Heart right ventricle (tissue), 16 donors: Measurements from ENCODE around the gene WWOX. TPM values are rescaled to one million over a fixed set of nuclear protein-coding genes. Genes with fewer than 3 reads are reported as not detected.
A peak's percentile ranks its signal among the peaks of the same experiment; 100 is the strongest.

Experiments used
- ATAC-seq, 8 donors: fragments of 200-7000 bp; cut with Tn5 transposase; one replicate each; pipeline ENCODE4 v1.9.1; 2020; ENCODE audit warnings: mild to moderate bottlenecking in 8 of 8, moderate library complexity in 8 of 8, moderate number of reproducible peaks in 1 of 8
- DNase-seq, 2 donors: peaks; one replicate each; pipeline ENCODE4 v3.0.0-alpha.2; 2020
- H3K27ac ChIP-seq, 10 donors: fragments of 200-600 bp; sonication (generic) in 2 of 10; one replicate each; pipeline versions ENCODE4 v1.5.0 to v1.8.0; 2020 to 2022; ENCODE audit warnings: mild to moderate bottlenecking in 3 of 10
- H3K27me3 ChIP-seq, 7 donors: fragments of 200-600 bp; one replicate each; pipeline ENCODE4 v1.8.0; 2021 to 2022; ENCODE audit warnings: mild to moderate bottlenecking in 2 of 7
- H3K36me3 ChIP-seq, 9 donors: fragments of 200-600 bp; sonication (generic) in 1 of 9; one replicate each; pipeline versions ENCODE4 v1.5.0 to v1.8.0; 2020 to 2022; ENCODE audit warnings: mild to moderate bottlenecking in 2 of 9
- H3K4me1 ChIP-seq, 9 donors: fragments of 200-600 bp; sonication (generic) in 1 of 9; one replicate each; pipeline versions ENCODE4 v1.5.0 to v1.8.0; 2020 to 2022; ENCODE audit warnings: mild to moderate bottlenecking in 4 of 9
- H3K4me3 ChIP-seq, 10 donors: fragments of 200-600 bp; sonication (generic) in 2 of 10; one replicate each; pipeline versions ENCODE4 v1.5.0 to v1.8.0; 2020 to 2022; ENCODE audit warnings: mild to moderate bottlenecking in 7 of 10, moderate library complexity in 2 of 10
- H3K9me3 ChIP-seq, 11 donors: fragments of 200-600 bp in 10 of 11; sonication (generic) in 2 of 11; one replicate each; pipeline versions ENCODE4 v1.5.0 to v1.8.0; 2013 to 2022; ENCODE audit warnings: mild to moderate bottlenecking in 2 of 11, control low read depth in 1 of 11, moderate library complexity in 1 of 11
- WGBS, 2 donors: extraction: QIAGEN DNeasy Blood & Tissue Kit; methylation state at CpG; one replicate each; pipeline ENCODE4 v1.1.7; 2013; ENCODE audit warnings: inconsistent platforms in 1 of 2; 5-methylcytosine and 5-hydroxymethylcytosine counted together
- intact Hi-C, 10 donors: fragments of 100-400 bp; cut with DNase I; formaldehyde crosslinking; loops; one replicate each; pipeline versions ENCODE4 v1.11.1 to v1.14.2; 2022
- polyA plus RNA-seq, 2 donors: library from polyadenylated mRNA; stranded (reverse); fragments of 200-250 nt; gene quantifications; one replicate each; pipeline ENCODE4 v1.2.3, GENCODE V29; 2013
- total RNA-seq, 10 donors: library from RNA; stranded (reverse); fragmentation: NEBNext Ultra II Directional in 3 of 10; extraction: Animal tissue kit (Norgen Biotek cat#: 25700) in 3 of 10; gene quantifications; one replicate each; pipeline versions ENCODE4 v1.2.1 to v1.2.4, GENCODE V29; 2021 to 2023
- TF ChIP-seq, protein P1 (sequence below), 9 donors: fragments of 200-600 bp; sonication (generic) in 2 of 9; IDR thresholded peaks; one replicate each; pipeline versions ENCODE4 v1.5.0 to v1.8.0; 2021 to 2022; ENCODE audit warnings: antibody characterized with exemption in 9 of 9, mild to moderate bottlenecking in 5 of 9, moderate library complexity in 1 of 9
- donor health status: Arrhythmogenic right ventricular cardiomyopathy.
- donor health status: ischemic (EF 13 %, LVEDD 7.1; RV severe dilation, severe dysfunction).
- donor health status: healthy with polysubstance abuse.
- donor health status: DM: no; HTN: yes; CAD: no.
- donor health status: DM: no; HTN: no; CAD: no.
- donor health status: ischemic (EF 25% LVEDD 6.9; RV normal size, moderate dysfunction).
- donor health status: ischemic (EF 25% LVEDD 5.7; RV mildly dilated, moderate dysfunction).
- donor health status: healthy.
- donor health status: DM: yes; HTN: yes; CAD: no.
- donor health status: Ischemic cardiomyopathy.
- donor health status: ischemic (EF 35%, LVEDD 5.7; RV mildly dilated, moderate dysfunction).
- donor health status: nonischemic (EF 11% LVEDD 7.7; RV severe dilation, severe dysfunction).
- donor health status: DM: yes; HTN: yes; CAD: no.
- donor health status: PGD.
- donor health status: ischemic (EF 29% LVEDD 5.4; RV normal size, mild dysfunction).
- donor health status: nonischemic (EF 23%, LVEDD 6.1; RV moderate dilation, normal function).

The WWOX gene
- total and polyA plus RNA-seq, 12 donors: 4.9 to 15.0 (median 9.9) TPM

DNA sequence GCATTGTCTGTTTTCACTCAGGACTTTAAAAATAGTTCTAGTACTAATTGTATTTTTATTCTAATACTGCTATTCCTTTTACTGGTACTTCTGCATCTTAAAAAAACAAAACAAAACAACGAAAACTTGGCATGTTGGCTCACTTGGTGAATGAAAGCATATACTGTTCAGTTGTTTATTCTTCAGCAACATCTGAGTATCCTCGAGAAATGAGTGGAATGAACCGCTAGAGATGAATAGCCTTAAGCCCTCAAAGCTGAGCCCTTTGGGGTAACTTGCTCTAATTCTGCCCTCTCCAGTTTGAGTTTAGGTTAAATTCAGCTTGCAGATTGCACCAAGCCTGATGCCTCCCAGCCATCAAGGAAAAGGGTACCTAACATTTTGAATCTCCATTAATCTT, 126.5 kb downstream of the WWOX start:
- DNase-seq: no peak
- ATAC-seq: no peak
- H3K4me1 ChIP-seq: peaks cover 0 to 12% (median 4%) of the 10 kb centered on the region in 9 donors
- intact Hi-C loops: no loop called here
- no peaks in the 10 kb centered on the region for H3K9me3 ChIP-seq
- no peaks in the 10 kb centered on the region for H3K36me3 ChIP-seq
- H3K4me3 ChIP-seq: no peak overlapping the region
- 60 to 73% methylated on average over 3 of the region's 3 CpGs for WGBS, 2 donors
- no peaks in the 10 kb centered on the region for H3K27me3 ChIP-seq
- TF ChIP-seq, protein P1, sequence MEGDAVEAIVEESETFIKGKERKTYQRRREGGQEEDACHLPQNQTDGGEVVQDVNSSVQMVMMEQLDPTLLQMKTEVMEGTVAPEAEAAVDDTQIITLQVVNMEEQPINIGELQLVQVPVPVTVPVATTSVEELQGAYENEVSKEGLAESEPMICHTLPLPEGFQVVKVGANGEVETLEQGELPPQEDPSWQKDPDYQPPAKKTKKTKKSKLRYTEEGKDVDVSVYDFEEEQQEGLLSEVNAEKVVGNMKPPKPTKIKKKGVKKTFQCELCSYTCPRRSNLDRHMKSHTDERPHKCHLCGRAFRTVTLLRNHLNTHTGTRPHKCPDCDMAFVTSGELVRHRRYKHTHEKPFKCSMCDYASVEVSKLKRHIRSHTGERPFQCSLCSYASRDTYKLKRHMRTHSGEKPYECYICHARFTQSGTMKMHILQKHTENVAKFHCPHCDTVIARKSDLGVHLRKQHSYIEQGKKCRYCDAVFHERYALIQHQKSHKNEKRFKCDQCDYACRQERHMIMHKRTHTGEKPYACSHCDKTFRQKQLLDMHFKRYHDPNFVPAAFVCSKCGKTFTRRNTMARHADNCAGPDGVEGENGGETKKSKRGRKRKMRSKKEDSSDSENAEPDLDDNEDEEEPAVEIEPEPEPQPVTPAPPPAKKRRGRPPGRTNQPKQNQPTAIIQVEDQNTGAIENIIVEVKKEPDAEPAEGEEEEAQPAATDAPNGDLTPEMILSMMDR (IDR thresholded peaks at IDR 0.05): no peak
- H3K27ac ChIP-seq: no peak overlapping the region

DNA sequence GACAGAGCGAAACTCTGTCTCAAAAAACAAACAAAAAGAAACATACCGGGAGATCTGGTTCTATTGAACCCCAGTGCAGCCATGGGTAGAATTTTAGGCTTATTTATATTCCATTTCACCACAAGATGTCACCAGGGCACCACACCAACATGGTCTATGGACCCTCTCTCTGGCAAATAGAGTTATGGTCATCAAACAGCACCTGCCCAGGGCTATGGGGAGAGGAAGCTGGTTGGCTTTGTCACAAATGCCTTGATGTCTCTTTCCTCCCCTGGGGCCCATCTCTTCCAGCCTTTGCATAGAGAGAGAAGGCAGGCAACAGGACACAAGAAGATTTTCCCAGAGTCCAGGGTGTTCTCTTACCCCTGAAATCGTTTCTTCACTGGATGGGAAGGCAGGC, 128.4 kb downstream of the WWOX start:
- Histone ChIP-seq H3K4me3 (no peak overlapping the region), H3K27me3 (no peaks in the 10 kb centered on the region), H3K36me3 (no peaks in the 10 kb centered on the region), H3K9me3 (no peaks in the 10 kb centered on the region), H3K27ac (no peak overlapping the region), H3K4me1 (peaks cover 0 to 8% (median 0%) of the 10 kb centered on the region in 9 donors)
- DNase-seq (no peak), ATAC-seq (no peak)
- TF ChIP-seq, protein P1 (IDR thresholded peaks at IDR 0.05): peak in 8 of 9 donors; percentile 12 to 52 (median 36)
- 84 to 88% methylated on average over 3 of the region's 3 CpGs for WGBS, 2 donors
- intact Hi-C loops: no loop called here

DNA sequence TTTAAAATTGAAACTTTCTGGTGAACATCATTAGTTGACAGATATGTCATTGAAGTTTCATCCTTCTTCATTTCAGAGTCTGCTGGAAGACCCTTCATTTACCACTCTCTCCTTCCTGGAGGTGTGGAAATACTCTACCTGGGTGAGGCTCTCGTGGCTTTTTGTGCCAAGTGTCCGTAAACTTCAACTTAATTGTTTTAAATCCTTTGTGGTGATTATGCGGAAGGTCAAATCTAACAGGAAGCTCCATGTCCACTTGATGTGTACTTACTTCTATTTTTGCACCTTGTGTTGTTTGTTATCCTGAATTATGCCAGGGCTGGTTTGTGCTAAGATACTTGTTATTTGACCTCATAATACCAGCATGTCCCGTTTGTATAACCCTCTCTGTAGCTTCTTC, 129.2 kb downstream of the WWOX start:
- intact Hi-C loops: no loop called here
- no peak overlapping the region for H3K4me3 ChIP-seq
- ATAC-seq: no peak

DNA sequence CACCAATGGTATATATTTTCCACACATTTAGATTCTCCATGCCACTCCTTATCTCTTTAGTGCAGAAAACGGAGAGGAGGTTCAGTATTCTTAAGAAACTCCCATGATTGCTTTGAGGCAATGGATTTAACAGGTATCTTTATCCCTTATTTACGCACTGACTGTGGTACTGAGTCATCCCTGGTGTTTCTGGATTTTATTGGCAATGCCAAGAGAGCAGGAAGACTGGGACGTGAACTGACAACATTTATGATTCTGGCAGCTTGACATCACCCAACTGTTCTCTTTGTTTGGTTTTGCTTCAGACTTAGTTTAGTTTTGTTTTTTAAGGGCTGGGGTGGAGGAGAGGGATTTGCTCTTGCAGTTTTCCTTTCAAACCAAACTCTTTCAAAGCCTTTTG, 131.4 kb downstream of the WWOX start:
- ATAC-seq (no peak), DNase-seq (no peak)
- Histone ChIP-seq H3K4me1 (peaks cover 0 to 8% (median 0%) of the 10 kb centered on the region in 9 donors), H3K4me3 (no peak overlapping the region), H3K27ac (no peak overlapping the region), H3K9me3 (no peaks in the 10 kb centered on the region), H3K27me3 (no peaks in the 10 kb centered on the region), H3K36me3 (no peaks in the 10 kb centered on the region)
- intact Hi-C loops: loop anchor here in 6 of 10 donors (5.0 to 10.0 kb wide), 6 partner anchors 104 to 1854 kb away; partner anchors contain the start of gene MAF (in 2 of the 6)
- 61 to 72% methylated on average over 3 of the region's 3 CpGs for WGBS, 2 donors
- TF ChIP-seq, protein P1 (IDR thresholded peaks at IDR 0.05): no peak

More for the DNA sequence above, 129.2 kb downstream of the WWOX start:
- TF ChIP-seq, protein P1 (IDR thresholded peaks at IDR 0.05): no peak
- Histone ChIP-seq H3K36me3 (no peaks in the 10 kb centered on the region), H3K27me3 (no peaks in the 10 kb centered on the region), H3K9me3 (no peaks in the 10 kb centered on the region), H3K27ac (no peak overlapping the region), H3K4me1 (peaks cover 0 to 8% (median 0%) of the 10 kb centered on the region in 9 donors)
- 68 to 72% methylated on average over 4 of the region's 4 CpGs for WGBS, 2 donors
- DNase-seq: no peak
